Measurements from ENCODE around the gene DGKD. TPM values are rescaled to one million over a fixed set of nuclear protein-coding genes. Genes with fewer than 3 reads are reported as not detected.

The DGKD gene
- total RNA-seq, 1 experiment from 2014 or later = 105 TPM

DNA sequence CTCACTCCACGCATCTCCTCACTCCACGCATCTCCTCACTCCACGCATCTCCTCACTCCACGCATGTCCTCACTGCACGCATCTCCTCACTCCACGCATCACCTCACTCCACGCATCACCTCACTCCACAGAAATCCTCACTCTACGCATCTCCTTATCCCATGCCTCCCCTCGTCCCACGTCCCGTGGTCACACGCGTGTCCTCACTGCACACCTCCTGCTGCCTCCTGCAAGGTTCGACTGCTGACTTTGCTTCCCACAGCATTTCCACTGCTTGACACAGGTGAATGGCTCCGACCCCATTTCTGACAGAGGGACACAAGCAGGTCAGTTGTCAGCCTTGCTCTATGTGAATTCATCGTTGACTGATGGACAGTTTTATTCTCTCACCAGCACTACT is 109.3 kb downstream of the DGKD start:
- H3K27ac Mint-ChIP-seq (ENCODE audit: unreplicated experiment) = peak overlapping the region; percentile 45
- TF ChIP-seq, protein P1, sequence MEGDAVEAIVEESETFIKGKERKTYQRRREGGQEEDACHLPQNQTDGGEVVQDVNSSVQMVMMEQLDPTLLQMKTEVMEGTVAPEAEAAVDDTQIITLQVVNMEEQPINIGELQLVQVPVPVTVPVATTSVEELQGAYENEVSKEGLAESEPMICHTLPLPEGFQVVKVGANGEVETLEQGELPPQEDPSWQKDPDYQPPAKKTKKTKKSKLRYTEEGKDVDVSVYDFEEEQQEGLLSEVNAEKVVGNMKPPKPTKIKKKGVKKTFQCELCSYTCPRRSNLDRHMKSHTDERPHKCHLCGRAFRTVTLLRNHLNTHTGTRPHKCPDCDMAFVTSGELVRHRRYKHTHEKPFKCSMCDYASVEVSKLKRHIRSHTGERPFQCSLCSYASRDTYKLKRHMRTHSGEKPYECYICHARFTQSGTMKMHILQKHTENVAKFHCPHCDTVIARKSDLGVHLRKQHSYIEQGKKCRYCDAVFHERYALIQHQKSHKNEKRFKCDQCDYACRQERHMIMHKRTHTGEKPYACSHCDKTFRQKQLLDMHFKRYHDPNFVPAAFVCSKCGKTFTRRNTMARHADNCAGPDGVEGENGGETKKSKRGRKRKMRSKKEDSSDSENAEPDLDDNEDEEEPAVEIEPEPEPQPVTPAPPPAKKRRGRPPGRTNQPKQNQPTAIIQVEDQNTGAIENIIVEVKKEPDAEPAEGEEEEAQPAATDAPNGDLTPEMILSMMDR (IDR thresholded peaks at IDR 0.05; ENCODE audit: insufficient read depth in 1 of 2, low read depth in 1 of 2, low read length in 1 of 2, severe bottlenecking in 1 of 2, unreplicated experiment in 1 of 2) = no peak
- H3K9me3 Mint-ChIP-seq (ENCODE audit: unreplicated experiment) = no peaks in the 10 kb centered on the region
- DNase-seq = no peak
- Histone ChIP-seq H3K9me3 (no peaks in the 10 kb centered on the region), H3K27me3 (replicated peaks; ENCODE audit: control insufficient read depth, insufficient read depth, low read length) (no peaks in the 10 kb centered on the region), H3K36me3 (ENCODE audit: control insufficient read depth, insufficient read depth, low read length) (peaks cover 2% of the 10 kb centered on the region; the same call in 1 of the 2 replicates), H3K4me3 (ENCODE audit: low read depth, low read length) (no peak overlapping the region), H3K4me1 (no peaks in the 10 kb centered on the region)
- intact Hi-C loops (cut with micrococcal nuclease; ENCODE audit: unreplicated experiment) = no loop called here
- H3K4me1 Mint-ChIP-seq (ENCODE audit: low read depth, unreplicated experiment) = no peaks in the 10 kb centered on the region
- ChIA-PET POLR2A (no interaction called here), CTCF (no interaction called here)
- H3K36me3 Mint-ChIP-seq (ENCODE audit: insufficient read depth, unreplicated experiment) = peaks cover 80% of the 10 kb centered on the region
- no peaks in the 10 kb centered on the region for H3K27me3 Mint-ChIP-seq (ENCODE audit: insufficient read depth, unreplicated experiment)
- BruUV-seq (replicated peaks) = no TSS peak
- peak overlapping the region; percentile 31 for H3K4me3 Mint-ChIP-seq (ENCODE audit: unreplicated experiment)

DNA sequence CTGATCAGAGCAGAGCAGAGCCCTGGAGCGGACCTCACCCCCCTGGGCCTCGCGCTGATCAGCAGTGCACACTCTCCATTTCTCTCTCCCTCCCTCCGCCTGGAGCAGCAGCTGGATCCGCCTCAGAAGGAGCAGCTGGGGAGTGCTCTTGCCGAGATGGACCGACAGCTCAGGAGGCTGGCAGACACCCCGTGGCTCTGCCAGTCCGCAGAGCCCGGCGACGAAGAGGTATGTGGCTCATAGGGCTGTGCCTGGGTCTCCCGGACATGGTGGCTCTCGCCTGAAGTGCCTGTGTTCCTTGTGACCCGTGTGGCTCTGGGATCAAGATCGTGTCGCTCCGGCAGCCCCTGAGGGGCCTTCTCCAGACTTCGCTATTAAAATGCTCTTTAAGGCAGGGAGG is 109.8 kb downstream of the DGKD start:
- POLR2A ChIA-PET = no interaction called here
- H3K4me3 Mint-ChIP-seq (ENCODE audit: unreplicated experiment) = peak overlapping the region; percentile 31
- peaks cover 80% of the 10 kb centered on the region for H3K36me3 Mint-ChIP-seq (ENCODE audit: insufficient read depth, unreplicated experiment)
- intact Hi-C loops (cut with micrococcal nuclease; ENCODE audit: unreplicated experiment) = no loop called here
- no peaks in the 10 kb centered on the region for H3K27me3 Mint-ChIP-seq (ENCODE audit: insufficient read depth, unreplicated experiment)
- H3K4me1 Mint-ChIP-seq (ENCODE audit: low read depth, unreplicated experiment) = no peaks in the 10 kb centered on the region
- Histone ChIP-seq H3K36me3 (ENCODE audit: control insufficient read depth, insufficient read depth, low read length) (peaks cover 2% of the 10 kb centered on the region; the same call in 1 of the 2 replicates), H3K9me3 (no peaks in the 10 kb centered on the region), H3K27me3 (replicated peaks; ENCODE audit: control insufficient read depth, insufficient read depth, low read length) (no peaks in the 10 kb centered on the region), H3K4me3 (ENCODE audit: low read depth, low read length) (no peak overlapping the region), H3K4me1 (no peaks in the 10 kb centered on the region)
- no peak for DNase-seq
- no TSS peak for BruUV-seq (replicated peaks)
- TF ChIP-seq, protein P1 (IDR thresholded peaks at IDR 0.05; ENCODE audit: insufficient read depth in 1 of 2, low read depth in 1 of 2, low read length in 1 of 2, severe bottlenecking in 1 of 2, unreplicated experiment in 1 of 2) = no peak
- CTCF ChIA-PET = no interaction called here
- H3K27ac Mint-ChIP-seq (ENCODE audit: unreplicated experiment) = peak overlapping the region; percentile 45
- H3K9me3 Mint-ChIP-seq (ENCODE audit: unreplicated experiment) = no peaks in the 10 kb centered on the region

GRCh38 chr2:233464531-233465240 is 110.4 kb downstream of the DGKD start:
- H3K4me3 Mint-ChIP-seq (ENCODE audit: unreplicated experiment) = no peak overlapping the region
- Histone ChIP-seq H3K27me3 (replicated peaks; ENCODE audit: control insufficient read depth, insufficient read depth, low read length) (no peaks in the 10 kb centered on the region), H3K36me3 (ENCODE audit: control insufficient read depth, insufficient read depth, low read length) (peaks cover 2% of the 10 kb centered on the region; the same call in 1 of the 2 replicates), H3K4me3 (ENCODE audit: low read depth, low read length) (no peak overlapping the region), H3K4me1 (no peaks in the 10 kb centered on the region), H3K9me3 (no peaks in the 10 kb centered on the region)
- no peak for DNase-seq
- H3K9me3 Mint-ChIP-seq (ENCODE audit: unreplicated experiment) = no peaks in the 10 kb centered on the region
- intact Hi-C loops (cut with micrococcal nuclease; ENCODE audit: unreplicated experiment) = no loop called here
- no peaks in the 10 kb centered on the region for H3K4me1 Mint-ChIP-seq (ENCODE audit: low read depth, unreplicated experiment)
- no TSS peak for BruUV-seq (replicated peaks)
- no peak overlapping the region for H3K27ac Mint-ChIP-seq (ENCODE audit: unreplicated experiment)
- peaks cover 80% of the 10 kb centered on the region for H3K36me3 Mint-ChIP-seq (ENCODE audit: insufficient read depth, unreplicated experiment)
- TF ChIP-seq, protein P1 (IDR thresholded peaks at IDR 0.05; ENCODE audit: insufficient read depth in 1 of 2, low read depth in 1 of 2, low read length in 1 of 2, severe bottlenecking in 1 of 2, unreplicated experiment in 1 of 2) = no peak
- H3K27me3 Mint-ChIP-seq (ENCODE audit: insufficient read depth, unreplicated experiment) = no peaks in the 10 kb centered on the region
- ChIA-PET POLR2A (no interaction called here), CTCF (no interaction called here)

Data from Caco-2 (cell line).